ENCODE data around the gene ZNF385B.
"Not testable (repeated sequence)": the region's sequence is repeated elsewhere in the genome, so short reads cannot be mapped to it uniquely, and the experiment has no call there.

The ZNF385B gene

GRCh38 chr2:179467960-179468359 lies 393.5 kb downstream of the ZNF385B start:
- no peak for DNase-seq

DNA sequence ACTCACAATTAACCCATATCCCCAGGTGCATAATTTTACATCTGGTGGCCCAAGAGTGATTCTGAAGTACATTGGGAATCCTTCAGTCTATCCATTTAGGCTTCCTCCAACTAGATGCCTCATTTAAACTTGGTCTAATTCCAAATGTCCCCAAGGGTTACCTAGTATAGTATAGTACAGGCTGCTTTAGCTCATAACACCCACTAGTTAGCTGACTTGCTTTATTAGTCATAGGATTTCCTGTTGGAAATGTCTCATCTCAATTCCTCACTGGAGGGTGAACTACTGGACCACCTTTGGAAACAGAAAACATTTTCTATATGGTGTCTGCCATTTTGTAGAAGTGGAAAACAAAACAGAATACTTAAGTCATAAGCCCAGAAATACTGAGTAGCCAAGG lies 394.3 kb downstream of the ZNF385B start:
- DNase-seq: no peak

- DNase-seq: no peak
Observed at GRCh38 chr2:179461420-179461819, 400.0 kb downstream of the ZNF385B start.

- no peak for DNase-seq
Observed at GRCh38 chr2:179460181-179460929, 401.1 kb downstream of the ZNF385B start.

GRCh38 chr2:179458113-179458512 lies 403.3 kb downstream of the ZNF385B start:
- not testable (repeated sequence) for DNase-seq

DNA sequence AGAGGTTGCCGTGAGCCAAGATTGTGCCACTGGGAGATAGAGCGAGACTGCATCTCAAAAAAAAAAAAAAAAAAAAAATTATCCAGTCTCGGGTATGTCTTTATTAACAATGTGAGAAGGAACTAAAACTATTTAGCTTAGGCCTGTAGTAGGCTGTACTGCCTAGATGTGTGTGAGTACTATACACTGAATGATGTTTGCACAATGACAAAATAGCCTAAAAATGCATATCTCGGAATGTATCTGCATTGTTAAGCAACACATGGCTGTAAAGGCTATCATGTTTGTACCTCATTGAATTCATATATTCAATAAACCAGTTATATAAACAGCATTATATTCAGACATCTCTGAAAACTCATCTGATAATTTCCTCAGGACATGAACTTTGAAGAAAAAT lies 405.6 kb downstream of the ZNF385B start:
- DNase-seq: no peak

DNA sequence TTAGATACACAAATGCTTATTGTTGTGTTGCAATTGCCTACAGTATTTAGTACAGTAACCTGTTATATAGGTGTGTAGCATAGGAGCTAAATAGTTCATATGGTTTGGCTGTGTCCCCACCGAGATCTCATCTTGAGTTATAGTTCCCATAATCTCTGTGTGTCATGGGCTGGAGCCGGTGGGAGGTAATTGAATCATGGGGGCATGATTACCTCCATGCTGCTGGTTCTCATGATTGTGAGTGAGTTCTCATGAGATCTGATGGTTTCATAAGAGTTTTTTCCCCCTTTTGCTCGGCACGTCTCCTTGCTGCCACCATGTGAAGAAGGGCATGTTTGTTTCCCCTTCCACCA lies 406.3 kb downstream of the ZNF385B start:
- no peak for DNase-seq

- DNase-seq: no peak
Observed at GRCh38 chr2:179454443-179455171, 406.8 kb downstream of the ZNF385B start.

DNA sequence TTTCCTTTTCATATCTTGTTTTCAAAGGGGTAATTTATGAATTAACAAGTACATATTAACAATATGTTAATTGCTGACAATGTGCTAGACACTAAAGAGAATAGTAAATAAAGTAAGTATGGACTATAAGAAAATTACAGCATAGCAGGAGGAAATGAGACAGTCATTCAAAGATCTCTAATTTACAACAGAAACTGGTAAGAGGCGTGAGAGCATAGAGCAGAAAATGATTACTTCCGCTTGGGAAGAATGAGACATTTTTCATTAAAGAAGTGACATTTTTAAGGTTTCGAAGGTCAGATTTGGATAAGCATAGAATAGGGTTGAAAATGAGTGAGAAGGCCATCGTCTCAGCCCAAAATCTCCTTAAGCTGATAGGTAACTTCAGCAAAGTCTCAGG lies 412.4 kb downstream of the ZNF385B start:
- no peak for DNase-seq

GRCh38 chr2:179447839-179448447 lies 413.5 kb downstream of the ZNF385B start:
- DNase-seq: no peak

- DNase-seq: no peak
Observed at GRCh38 chr2:179447421-179447820, 414.0 kb downstream of the ZNF385B start.

DNA sequence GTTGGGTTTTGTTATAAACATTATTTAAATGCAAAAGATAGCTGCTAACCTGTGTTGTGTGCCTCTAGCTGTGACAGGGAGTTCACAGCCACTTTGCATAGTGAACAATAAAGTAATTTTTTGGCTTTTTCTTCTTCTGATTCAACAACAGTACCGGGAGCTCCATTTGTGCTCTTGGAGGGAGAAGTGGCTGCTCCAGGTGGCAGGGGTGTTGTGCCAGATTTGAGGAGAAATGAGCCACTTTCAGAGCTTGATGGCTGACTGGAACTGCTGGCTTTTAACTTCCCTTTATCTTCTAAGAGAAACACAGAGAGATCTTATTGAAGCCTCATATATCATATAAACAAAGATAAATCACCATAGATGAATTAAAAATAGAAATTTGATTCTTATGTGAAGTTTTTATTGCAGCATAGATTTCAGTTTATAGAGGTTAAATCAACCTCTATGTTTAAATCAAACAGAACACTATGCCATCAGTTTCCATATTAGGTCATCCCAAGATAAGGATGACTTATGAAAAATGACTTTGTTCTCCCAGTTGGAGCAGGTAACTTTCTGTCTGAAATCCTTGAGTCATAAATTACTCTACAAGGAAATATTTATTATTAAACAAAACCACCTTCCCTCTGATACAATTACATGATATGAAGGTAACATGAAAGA lies 414.8 kb downstream of the ZNF385B start:
- DNase-seq: no peak

GRCh38 chr2:179444056-179444455 lies 417.4 kb downstream of the ZNF385B start:
- no peak for DNase-seq

GRCh38 chr2:179443180-179443579 lies 418.2 kb downstream of the ZNF385B start:
- DNase-seq: no peak

- no peak for DNase-seq
Observed at GRCh38 chr2:179442206-179442605, 419.2 kb downstream of the ZNF385B start.

DNA sequence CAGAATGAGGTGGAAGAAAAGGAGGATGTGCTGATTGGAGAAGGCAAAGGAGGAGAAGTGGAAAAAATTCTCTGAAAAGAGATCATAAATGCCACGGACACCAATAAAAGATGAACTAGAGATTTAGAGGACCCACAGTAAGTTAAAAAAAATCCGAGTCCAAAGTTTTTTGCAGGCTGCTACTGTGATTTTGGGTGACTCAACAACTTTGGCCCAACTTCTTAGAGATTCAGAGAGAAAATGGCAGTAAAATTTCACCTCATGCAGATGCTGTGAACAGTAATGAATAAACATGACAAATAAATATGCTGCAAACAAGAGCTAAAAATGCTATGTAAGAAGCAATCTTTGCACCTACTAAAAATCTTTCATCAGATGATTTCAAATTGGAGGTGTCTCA lies 419.9 kb downstream of the ZNF385B start:
- DNase-seq: no peak

DNA sequence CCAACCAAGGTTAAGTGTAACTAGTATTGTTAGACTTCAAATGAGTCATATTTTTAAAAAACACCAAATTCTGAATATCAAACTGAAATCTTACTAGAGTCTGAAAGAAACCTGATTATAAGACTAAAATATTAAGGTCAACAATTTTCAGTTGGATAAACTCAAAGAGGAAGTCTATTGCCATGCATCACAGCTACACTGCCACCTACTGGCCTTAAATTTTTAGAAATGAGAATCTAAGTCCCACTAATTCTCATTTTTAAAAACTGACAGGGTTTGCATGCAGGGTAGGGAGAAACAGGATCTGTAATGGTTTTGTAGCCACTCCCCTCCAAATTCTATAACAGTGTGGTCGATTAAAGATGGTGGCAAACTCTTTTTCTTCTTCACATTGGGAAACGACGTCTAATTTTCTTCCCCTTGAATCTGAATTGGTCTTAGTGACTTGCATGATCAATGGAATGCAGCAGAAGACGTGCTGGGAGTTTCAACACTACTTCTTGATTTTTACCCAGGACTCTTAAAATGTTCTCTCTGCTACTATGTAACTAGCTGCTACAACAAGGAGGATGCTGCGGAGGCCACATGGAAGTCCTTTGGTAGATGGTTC lies 420.7 kb downstream of the ZNF385B start:
- no peak for DNase-seq

DNA sequence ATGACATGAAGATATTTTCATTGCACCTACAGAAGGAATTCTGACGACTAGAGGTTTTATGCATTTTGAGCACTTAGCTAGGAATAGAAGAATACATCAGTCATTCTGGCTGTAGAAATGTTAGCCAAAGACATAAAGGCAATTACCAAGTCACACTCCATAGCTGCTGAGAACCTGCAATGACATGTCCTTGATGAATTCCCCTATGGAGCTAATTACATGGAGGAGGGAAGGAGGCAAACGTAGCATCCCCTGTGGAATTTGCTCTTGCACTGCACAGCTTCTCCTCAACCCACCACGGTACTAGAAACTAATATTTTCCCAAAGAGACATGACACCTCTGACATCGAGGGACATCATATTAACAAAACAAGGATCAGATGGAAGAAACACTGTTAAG lies 422.8 kb downstream of the ZNF385B start:
- no peak for DNase-seq

DNA sequence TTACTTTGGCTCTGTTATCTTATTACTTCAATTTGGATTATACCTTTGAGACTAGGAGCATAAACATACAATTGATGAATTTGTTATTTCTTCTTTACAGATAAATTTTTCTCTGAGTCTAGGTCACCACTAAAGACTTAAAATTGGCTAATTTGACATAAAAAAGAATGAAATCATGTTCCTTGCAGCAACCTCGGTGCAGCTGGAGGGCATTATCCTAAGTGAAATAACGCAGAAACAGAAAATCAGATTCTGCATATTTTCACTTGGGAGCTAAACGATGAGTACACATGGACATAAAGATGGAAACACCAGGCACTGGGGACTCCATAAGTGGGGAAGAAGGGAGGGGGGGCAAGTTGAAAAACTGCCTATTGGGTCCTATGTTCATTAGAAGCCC lies 424.0 kb downstream of the ZNF385B start:
- no peak for DNase-seq

DNA sequence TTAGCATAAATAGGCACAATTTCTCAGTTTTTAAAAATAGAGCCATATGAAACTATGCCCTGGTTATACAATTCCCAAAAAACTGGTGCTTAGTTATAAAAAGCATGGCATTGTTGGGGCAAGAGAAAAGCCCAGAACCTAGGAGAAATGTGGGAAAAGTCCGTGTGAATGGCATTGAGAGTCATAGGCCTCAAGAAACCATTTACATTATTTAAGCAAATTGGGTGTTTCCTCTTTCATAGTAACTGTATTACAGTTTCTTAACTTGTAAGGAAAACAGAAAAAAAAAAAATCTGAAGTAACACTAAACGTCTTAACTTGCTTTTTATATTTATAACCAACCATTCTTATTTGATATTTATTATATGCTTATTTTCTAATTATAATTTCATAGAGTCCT lies 425.8 kb downstream of the ZNF385B start:
- no peak for DNase-seq

- DNase-seq: no peak
Observed at GRCh38 chr2:179435000-179435399, 426.4 kb downstream of the ZNF385B start.

DNA sequence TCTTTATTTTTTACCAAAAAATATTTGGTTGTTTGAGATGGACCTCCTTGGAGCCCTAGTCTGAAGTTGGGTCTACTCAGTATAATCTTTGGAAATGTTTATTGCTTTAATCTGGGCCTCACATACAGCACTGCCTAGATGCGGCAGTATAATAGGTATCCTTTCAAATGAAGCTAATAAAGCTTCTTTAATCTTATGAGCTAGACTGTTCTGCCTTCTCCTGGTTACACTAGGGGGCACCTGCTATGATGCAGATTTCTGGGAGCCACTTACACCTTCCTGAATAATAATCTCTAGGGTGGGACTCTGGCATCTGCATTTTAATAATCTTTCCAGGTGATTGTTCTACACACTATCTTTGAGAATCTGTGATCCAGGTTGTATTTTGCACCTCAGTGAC lies 427.1 kb downstream of the ZNF385B start:
- no peak for DNase-seq

DNA sequence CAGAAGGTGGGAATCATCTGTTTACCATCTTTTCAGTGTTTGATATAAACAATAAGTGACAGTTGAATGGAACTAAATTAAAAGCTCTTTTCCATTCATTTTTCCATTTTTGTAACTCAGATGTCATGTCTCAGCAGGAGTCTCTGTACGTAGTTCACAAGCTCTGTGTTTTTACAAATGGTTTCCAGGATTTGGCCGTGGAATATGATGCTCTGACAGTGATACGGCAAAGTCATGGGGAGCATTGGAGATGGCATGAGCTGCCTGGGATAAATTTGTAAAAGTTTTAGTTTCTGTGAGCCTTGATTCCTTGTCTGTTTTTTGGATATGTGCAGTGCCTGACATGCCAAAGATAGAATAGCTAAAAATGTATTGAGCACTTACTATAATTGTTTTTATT lies 428.7 kb downstream of the ZNF385B start:
- no peak for DNase-seq

Data from activated CD4-positive, alpha-beta T cell treated with anti-CD3 and anti-CD28 coated beads, Interleukin-2, amount 50 U/mL, for 1 hour (primary cell).